Fibroblast of villous mesenchyme (primary cell): ENCODE results near the gene UBE2O. TPM values are rescaled to one million over a fixed set of nuclear protein-coding genes. Genes with fewer than 3 reads are reported as not detected.

Experiments used
- DNase-seq: peaks from one replicate; pipeline ENCODE4 v3.0.0-alpha.2; 2010; ENCODE audit warnings: low read depth
- H3K4me3 ChIP-seq: 2 replicates; pipeline ENCODE4 v1.5.1; 2011; ENCODE audit warnings: low read depth, mild to moderate bottlenecking, low read length
- total RNA-seq: library from RNA; depleted of rRNA; stranded (reverse); fragments of >200 nt; gene quantifications from 2 replicates; pipeline ENCODE4 v1.2.3, GENCODE V29; 2012
- TF ChIP-seq, protein P1 (sequence below): IDR thresholded peaks from 2 replicates; pipeline ENCODE4 v1.5.1; 2012; ENCODE audit warnings: low read depth, mild to moderate bottlenecking, low read length; ENCODE audit not compliant: insufficient read depth

The UBE2O gene
- total RNA-seq, 1 donor, result 25.9 TPM

DNA sequence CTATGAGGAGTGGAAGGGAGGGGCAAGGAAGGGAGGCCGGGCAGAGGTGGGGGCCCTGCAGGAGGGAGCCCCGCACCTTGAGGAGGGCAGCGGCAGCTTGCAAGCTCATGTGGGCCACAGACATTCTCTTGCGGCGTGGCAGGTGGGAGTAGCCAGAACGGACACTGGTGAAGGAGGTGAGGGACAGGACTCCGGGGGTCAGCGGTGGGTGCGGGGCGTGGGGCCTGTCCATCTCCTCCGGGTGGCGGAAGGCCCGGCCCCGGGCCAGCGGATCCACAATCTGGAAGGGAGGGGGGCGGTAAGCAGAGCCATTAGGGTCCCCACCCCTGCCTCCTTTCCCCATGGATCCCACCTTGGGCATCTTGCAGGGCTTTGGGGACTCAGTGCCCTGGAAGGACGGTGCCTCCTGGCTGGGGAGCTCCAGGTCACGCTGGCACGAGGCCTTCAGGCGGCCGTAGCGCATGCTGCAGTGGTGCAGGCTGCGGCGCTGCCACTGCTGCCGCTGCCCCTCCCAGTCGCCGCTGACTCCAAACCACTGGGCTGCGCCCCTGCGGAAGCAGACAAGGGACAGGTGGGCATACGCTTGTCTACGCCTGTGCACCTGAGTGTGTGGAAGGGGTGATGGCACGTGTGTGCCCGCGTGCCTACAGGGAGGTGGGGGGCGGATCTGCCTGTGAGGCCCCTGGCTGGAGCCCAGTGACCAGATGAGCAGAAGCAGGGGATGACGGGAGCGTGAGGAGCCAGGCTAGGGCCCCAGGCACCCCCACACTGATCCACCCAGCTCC lies 26.0 kb upstream of the UBE2O start:
- no peak for DNase-seq
- TF ChIP-seq, protein P1, sequence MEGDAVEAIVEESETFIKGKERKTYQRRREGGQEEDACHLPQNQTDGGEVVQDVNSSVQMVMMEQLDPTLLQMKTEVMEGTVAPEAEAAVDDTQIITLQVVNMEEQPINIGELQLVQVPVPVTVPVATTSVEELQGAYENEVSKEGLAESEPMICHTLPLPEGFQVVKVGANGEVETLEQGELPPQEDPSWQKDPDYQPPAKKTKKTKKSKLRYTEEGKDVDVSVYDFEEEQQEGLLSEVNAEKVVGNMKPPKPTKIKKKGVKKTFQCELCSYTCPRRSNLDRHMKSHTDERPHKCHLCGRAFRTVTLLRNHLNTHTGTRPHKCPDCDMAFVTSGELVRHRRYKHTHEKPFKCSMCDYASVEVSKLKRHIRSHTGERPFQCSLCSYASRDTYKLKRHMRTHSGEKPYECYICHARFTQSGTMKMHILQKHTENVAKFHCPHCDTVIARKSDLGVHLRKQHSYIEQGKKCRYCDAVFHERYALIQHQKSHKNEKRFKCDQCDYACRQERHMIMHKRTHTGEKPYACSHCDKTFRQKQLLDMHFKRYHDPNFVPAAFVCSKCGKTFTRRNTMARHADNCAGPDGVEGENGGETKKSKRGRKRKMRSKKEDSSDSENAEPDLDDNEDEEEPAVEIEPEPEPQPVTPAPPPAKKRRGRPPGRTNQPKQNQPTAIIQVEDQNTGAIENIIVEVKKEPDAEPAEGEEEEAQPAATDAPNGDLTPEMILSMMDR, result no peak
- H3K4me3 ChIP-seq, result no peak overlapping the region

DNA sequence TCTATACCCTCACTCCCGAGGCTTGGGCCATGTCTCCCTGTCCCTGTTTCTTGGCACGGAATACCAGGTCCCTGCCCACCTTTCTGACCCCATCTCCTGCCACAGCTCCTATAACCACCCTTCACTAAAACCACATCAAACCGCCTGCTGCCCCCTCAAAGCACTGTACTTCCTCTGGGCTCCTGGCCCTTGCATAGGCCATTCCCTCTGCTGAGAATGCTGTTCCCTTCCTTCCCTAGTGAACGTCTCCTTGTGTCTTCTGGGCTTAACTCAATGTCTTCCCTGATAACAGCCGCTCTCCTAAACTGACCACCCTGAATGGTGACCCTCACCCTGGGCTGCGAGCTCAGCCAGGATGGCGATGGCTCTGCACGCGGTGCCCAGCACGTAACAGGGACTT lies 25.1 kb upstream of the UBE2O start:
- TF ChIP-seq, protein P1, result no peak
- DNase-seq, result no peak
- no peak overlapping the region for H3K4me3 ChIP-seq

DNA sequence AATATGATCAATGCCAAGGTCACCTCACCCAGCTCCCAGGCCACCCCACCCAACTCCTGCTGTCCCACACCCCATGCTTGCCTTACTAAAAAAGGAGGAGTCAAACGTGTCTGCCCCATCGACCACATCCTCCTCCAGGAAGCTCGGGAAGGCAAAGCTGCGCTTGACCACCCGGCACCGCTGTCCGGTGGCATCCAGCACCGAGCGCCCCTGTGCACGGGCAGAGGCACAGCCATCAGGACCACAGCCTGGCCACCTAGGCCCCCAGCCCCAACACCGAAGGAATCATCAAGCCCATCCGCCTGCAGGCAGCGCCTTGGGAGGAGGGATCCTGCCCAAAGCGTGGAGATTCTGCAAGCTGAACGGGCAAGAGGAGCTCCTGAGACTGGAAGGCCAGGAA lies 24.6 kb upstream of the UBE2O start:
- no peak overlapping the region for H3K4me3 ChIP-seq
- DNase-seq, result no peak
- TF ChIP-seq, protein P1, result no peak

DNA sequence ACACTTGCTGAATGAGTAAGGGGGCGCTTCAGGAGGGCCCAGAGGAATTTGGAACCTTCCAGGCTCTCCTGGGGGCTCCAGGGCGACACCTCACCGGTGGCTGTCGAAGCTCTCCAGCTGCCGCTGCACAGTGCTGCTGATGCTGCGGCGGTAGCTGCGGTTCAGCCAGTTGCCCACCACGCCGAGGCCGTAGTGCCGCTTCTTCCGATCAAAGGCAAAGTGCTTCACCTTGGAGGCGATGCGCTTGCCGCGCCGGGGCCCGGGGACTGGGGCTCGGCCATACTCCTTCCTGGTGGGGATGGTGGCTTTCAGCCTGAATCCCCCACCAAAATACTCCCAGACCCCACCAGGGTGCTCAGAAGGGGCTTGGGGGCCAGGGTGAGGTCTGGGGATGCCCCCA lies 23.8 kb upstream of the UBE2O start:
- DNase-seq, result no peak
- TF ChIP-seq, protein P1, result no peak

DNA sequence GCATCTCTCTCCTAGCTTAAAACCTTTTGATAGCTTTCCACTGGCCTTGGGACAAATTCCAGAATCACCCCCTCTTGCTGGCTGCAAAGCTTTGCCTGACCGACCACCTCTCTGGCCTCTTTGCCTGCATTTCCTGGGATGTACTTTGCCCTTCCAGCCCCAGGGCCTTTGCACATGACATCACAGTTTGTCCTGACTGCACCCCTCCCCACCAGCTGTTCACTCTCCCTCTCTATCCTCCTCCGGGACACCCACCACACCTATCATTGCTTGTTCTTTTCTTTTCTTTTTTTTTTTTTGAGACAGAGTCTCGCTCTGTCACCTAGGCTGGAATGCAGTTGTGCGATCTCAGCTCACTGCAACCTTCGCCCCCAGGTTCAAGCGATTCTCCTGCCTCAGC lies 22.4 kb upstream of the UBE2O start:
- no peak overlapping the region for H3K4me3 ChIP-seq
- DNase-seq, result no peak
- TF ChIP-seq, protein P1, result no peak

More for the DNA sequence above, 23.8 kb upstream of the UBE2O start:
- H3K4me3 ChIP-seq, result no peak overlapping the region

DNA sequence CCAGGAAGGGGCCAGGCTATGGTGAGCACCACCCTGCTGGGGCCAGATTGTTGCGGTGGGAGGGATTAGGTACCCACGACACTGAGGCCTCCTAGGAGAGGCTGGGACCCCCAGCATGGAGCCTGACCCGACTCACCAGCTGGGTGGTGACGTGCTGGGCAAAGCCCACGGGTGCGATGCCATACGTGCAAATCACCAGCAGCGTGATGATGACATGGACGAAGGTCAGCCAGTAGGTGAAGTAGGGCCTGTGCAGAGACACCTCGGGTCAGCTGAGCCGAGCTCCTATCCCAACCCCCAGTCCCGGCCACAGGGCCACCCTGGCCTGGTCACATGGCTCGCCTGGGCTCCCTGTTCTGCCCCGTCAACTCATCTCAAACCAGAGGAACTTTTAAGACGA lies 21.9 kb upstream of the UBE2O start:
- TF ChIP-seq, protein P1, result no peak
- no peak overlapping the region for H3K4me3 ChIP-seq
- no peak for DNase-seq

DNA sequence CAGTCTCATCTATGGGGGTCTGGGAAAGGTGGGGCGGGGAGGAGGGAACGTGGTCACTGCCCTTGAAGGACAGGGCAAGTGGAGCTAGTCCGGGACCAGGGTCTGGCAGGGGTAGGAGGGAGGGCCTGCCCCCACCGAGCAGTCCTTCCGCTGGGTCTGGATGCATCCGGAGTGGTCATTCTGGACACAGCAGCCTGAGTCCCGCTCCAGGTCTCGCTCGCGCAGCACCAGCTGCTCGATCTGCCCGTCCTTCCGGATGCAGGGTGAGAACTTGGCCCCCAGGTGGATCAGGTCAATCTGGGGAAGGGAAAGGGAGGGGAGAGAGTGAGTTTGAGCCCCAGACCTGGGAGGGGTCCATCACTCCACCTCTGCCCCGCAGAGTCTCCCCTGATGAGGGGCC lies 21.3 kb upstream of the UBE2O start:
- DNase-seq, result no peak
- no peak overlapping the region for H3K4me3 ChIP-seq
- TF ChIP-seq, protein P1, result no peak
